ENCODE measurements around the gene TFDP2.
"Not testable (repeated sequence)": the region's sequence is repeated elsewhere in the genome, so short reads cannot be mapped to it uniquely, and the experiment has no call there.

The TFDP2 gene

GRCh38 chr3:142013326-142013980 is 135.9 kb downstream of the TFDP2 start:
- no peak for DNase-seq

GRCh38 chr3:142009029-142009428 is 140.3 kb downstream of the TFDP2 start:
- peak; percentile 84 for DNase-seq

- peak; percentile 20 for DNase-seq
Measured at GRCh38 chr3:142007710-142008399, 141.5 kb downstream of the TFDP2 start.

GRCh38 chr3:142004957-142005356 is 144.4 kb downstream of the TFDP2 start:
- not testable (repeated sequence) for DNase-seq

GRCh38 chr3:142004025-142004424 is 145.3 kb downstream of the TFDP2 start:
- no peak for DNase-seq

GRCh38 chr3:142003291-142003690 is 146.1 kb downstream of the TFDP2 start:
- no peak for DNase-seq

GRCh38 chr3:142000325-142000870 is 148.9 kb downstream of the TFDP2 start:
- DNase-seq = no peak

GRCh38 chr3:141998669-141999290 is 150.6 kb downstream of the TFDP2 start:
- peak; percentile 34 for DNase-seq

GRCh38 chr3:141996437-141996836 is 152.9 kb downstream of the TFDP2 start:
- DNase-seq = no peak

GRCh38 chr3:141994856-141995255 is 154.5 kb downstream of the TFDP2 start:
- DNase-seq = no peak

- DNase-seq = no peak
Measured at GRCh38 chr3:141992512-141992911, 156.8 kb downstream of the TFDP2 start.

- no peak for DNase-seq
Measured at GRCh38 chr3:141986548-141987107, 162.7 kb downstream of the TFDP2 start.

- DNase-seq = peak; percentile 88
Measured at GRCh38 chr3:141981084-141981483, 168.3 kb downstream of the TFDP2 start.

GRCh38 chr3:141979050-141979671 is 170.2 kb downstream of the TFDP2 start:
- no peak for DNase-seq

GRCh38 chr3:141974777-141975176 is 174.6 kb downstream of the TFDP2 start:
- not testable (repeated sequence) for DNase-seq

GRCh38 chr3:141972399-141972798 is 176.9 kb downstream of the TFDP2 start:
- DNase-seq = no peak

- no peak for DNase-seq
Measured at GRCh38 chr3:141971571-141971970, 177.8 kb downstream of the TFDP2 start.

- no peak for DNase-seq
Measured at GRCh38 chr3:141969711-141970110, 179.6 kb downstream of the TFDP2 start.

GRCh38 chr3:141965471-141965870 is 183.9 kb downstream of the TFDP2 start:
- DNase-seq = no peak

- DNase-seq = no peak
Measured at GRCh38 chr3:141963301-141963700, 186.0 kb downstream of the TFDP2 start.

- DNase-seq = no peak
Measured at GRCh38 chr3:141960731-141961130, 188.6 kb downstream of the TFDP2 start.

GRCh38 chr3:141959589-141960554 is 189.5 kb downstream of the TFDP2 start:
- DNase-seq = no peak
